BLaER1 (cell line): Measurements from ENCODE around the gene CFD.
"Not testable (repeated sequence)": the region's sequence is repeated elsewhere in the genome, so short reads cannot be mapped to it uniquely, and the experiment has no call there.

Experiments
- H3K27ac ChIP-seq: shearing (Covaris generic); formaldehyde crosslinking; 2 replicates; pipeline ENCODE4 v1.8.1; 2022
- H3K27me3 ChIP-seq: shearing (Covaris generic); formaldehyde crosslinking; 2 replicates; pipeline ENCODE4 v1.8.1; 2022
- H3K36me3 ChIP-seq: shearing (Covaris generic); formaldehyde crosslinking; 2 replicates; pipeline ENCODE4 v1.8.1; 2022
- H3K4me1 ChIP-seq: shearing (Covaris generic); formaldehyde crosslinking; 2 replicates; pipeline ENCODE4 v1.8.1; 2022
- H3K4me2 ChIP-seq: shearing (Covaris generic); formaldehyde crosslinking; 2 replicates; pipeline ENCODE4 v1.8.1; 2022
- H3K4me3 ChIP-seq: shearing (Covaris generic); formaldehyde crosslinking; 2 replicates; pipeline ENCODE4 v1.8.1; 2022
- H3K9ac ChIP-seq: shearing (Covaris generic); formaldehyde crosslinking; 2 replicates; pipeline ENCODE4 v1.8.1; 2022
- H3K9me3 ChIP-seq: shearing (Covaris generic); formaldehyde crosslinking; 2 replicates; pipeline ENCODE4 v1.8.1; 2022
- H4K20me1 ChIP-seq: shearing (Covaris generic); formaldehyde crosslinking; 2 replicates; pipeline ENCODE4 v1.8.1; 2022
- Cebpa-rat ChIP-seq: shearing (Covaris generic); IDR thresholded peaks from 2 replicates; pipeline ENCODE4 v1.8.1; 2022

Gene CFD

GRCh38 chr19:850221-850978 is 9.1 kb upstream of the CFD start:
- no peak overlapping the region for H3K27ac ChIP-seq
- H3K27me3 ChIP-seq: peaks cover 73% of the 10 kb centered on the region
- no peak overlapping the region for H3K9ac ChIP-seq
- H3K36me3 ChIP-seq: no peaks in the 10 kb centered on the region
- TF ChIP-seq Cebpa-rat: no peak
- peaks cover 13% of the 10 kb centered on the region for H3K4me1 ChIP-seq
- H3K4me2 ChIP-seq: no peak overlapping the region
- H3K4me3 ChIP-seq: no peak overlapping the region
- no peaks in the 10 kb centered on the region for H3K9me3 ChIP-seq
- H4K20me1 ChIP-seq: 0 out of 2 replicates have a peak, but pooled peaks cover 10% of the 10 kb centered on the region

- Histone ChIP-seq H4K20me1 (0 out of 2 replicates have a peak, but pooled peaks cover 6% of the 10 kb centered on the region), H3K27ac (no peak overlapping the region), H3K27me3 (peaks cover 67% of the 10 kb centered on the region), H3K9me3 (no peaks in the 10 kb centered on the region), H3K9ac (no peak overlapping the region), H3K4me2 (no peak overlapping the region), H3K4me3 (no peak overlapping the region), H3K4me1 (peaks cover 11% of the 10 kb centered on the region), H3K36me3 (no peaks in the 10 kb centered on the region)
- no peak for TF ChIP-seq Cebpa-rat
These were observed 8.5 kb upstream of the CFD start for GRCh38 chr19:850979-851335.

- no peak for TF ChIP-seq Cebpa-rat
- Histone ChIP-seq H3K4me3 (no peak within 1 kb of the TSS), H3K36me3 (no peaks in the 10 kb centered on the region), H3K9ac (no peak within 1 kb of the TSS), H3K9me3 (no peaks in the 10 kb centered on the region), H4K20me1 (no peaks in the 10 kb centered on the region), H3K4me1 (peaks cover 9% of the 10 kb centered on the region), H3K4me2 (no peak within 1 kb of the TSS), H3K27ac (no peak within 1 kb of the TSS), H3K27me3 (peaks cover 54% of the 10 kb centered on the region)
These were observed 7.1 kb upstream of the CFD start, which contains the start of gene ELANE for GRCh38 chr19:852136-853013. Gene ELANE, plus strand, starts transcription at chr19:852303. Its CDS starts 26 bp downstream, at chr19:852329.

GRCh38 chr19:853014-853585 is 6.4 kb upstream of the CFD start:
- no peaks in the 10 kb centered on the region for H3K9me3 ChIP-seq
- H3K27me3 ChIP-seq: peaks cover 54% of the 10 kb centered on the region
- H3K4me3 ChIP-seq: no peak overlapping the region
- no peak overlapping the region for H3K4me2 ChIP-seq
- H3K9ac ChIP-seq: no peak overlapping the region
- no peak overlapping the region for H3K27ac ChIP-seq
- H4K20me1 ChIP-seq: no peaks in the 10 kb centered on the region; the same call in 1 of the 2 replicates
- H3K4me1 ChIP-seq: peaks cover 7% of the 10 kb centered on the region
- no peak for TF ChIP-seq Cebpa-rat
- no peaks in the 10 kb centered on the region for H3K36me3 ChIP-seq

DNA sequence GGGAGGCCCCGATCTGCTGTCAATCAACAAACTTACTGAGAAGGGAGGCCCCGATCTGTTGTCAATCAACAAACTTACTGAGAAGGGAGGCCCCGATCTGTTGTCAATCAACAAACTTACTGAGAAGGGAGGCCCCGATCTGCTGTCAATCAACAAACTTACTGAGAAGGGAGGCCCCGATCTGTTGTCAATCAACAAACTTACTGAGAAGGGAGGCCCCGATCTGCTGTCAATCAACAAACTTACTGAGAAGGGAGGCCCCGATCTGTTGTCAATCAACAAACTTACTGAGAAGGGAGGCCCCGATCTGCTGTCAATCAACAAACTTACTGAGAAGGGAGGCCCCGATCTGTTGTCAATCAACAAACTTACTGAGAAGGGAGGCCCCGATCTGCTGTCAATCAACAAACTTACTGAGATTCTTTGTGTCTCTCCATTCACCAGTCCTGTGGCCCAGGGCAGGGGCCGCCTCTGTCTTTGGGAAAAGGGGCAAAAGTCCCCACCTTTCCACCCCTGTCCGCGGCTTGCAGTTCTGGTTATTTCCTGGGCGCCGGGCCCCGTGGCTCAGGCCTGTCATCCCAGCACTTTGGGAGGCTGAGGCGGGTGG is 5.7 kb upstream of the CFD start:
- H3K4me3 ChIP-seq: not testable (repeated sequence)

GRCh38 chr19:854549-854948 is 4.9 kb upstream of the CFD start:
- peaks cover 11% of the 10 kb centered on the region for H4K20me1 ChIP-seq
- no peak for TF ChIP-seq Cebpa-rat
- no peak overlapping the region for H3K9ac ChIP-seq
- H3K27me3 ChIP-seq: peaks cover 54% of the 10 kb centered on the region
- H3K4me3 ChIP-seq: no peak overlapping the region
- peaks cover 10% of the 10 kb centered on the region; the same call in 1 of the 2 replicates for H3K4me1 ChIP-seq
- peaks cover 10% of the 10 kb centered on the region for H3K9me3 ChIP-seq
- H3K36me3 ChIP-seq: no peaks in the 10 kb centered on the region
- H3K4me2 ChIP-seq: no peak overlapping the region
- H3K27ac ChIP-seq: no peak overlapping the region

More for the DNA sequence above, 5.7 kb upstream of the CFD start:
- H3K27ac ChIP-seq, H3K4me1 ChIP-seq, H4K20me1 ChIP-seq, H3K36me3 ChIP-seq, H3K9me3 ChIP-seq, H3K9ac ChIP-seq, H3K4me2 ChIP-seq: not testable (repeated sequence)
- H3K27me3 ChIP-seq: peaks cover 54% of the 10 kb centered on the region

- no peak for TF ChIP-seq Cebpa-rat
- H3K9ac ChIP-seq: no peak overlapping the region
- peaks cover 16% of the 10 kb centered on the region for H4K20me1 ChIP-seq
- no peak overlapping the region for H3K4me3 ChIP-seq
- peaks cover 15% of the 10 kb centered on the region; the same call in 1 of the 2 replicates for H3K4me1 ChIP-seq
- no peak overlapping the region for H3K4me2 ChIP-seq
- no peak overlapping the region for H3K27ac ChIP-seq
- H3K9me3 ChIP-seq: peaks cover 10% of the 10 kb centered on the region
- H3K27me3 ChIP-seq: peaks cover 55% of the 10 kb centered on the region
- H3K36me3 ChIP-seq: no peaks in the 10 kb centered on the region
These were observed 4.3 kb upstream of the CFD start for GRCh38 chr19:855142-855541.

DNA sequence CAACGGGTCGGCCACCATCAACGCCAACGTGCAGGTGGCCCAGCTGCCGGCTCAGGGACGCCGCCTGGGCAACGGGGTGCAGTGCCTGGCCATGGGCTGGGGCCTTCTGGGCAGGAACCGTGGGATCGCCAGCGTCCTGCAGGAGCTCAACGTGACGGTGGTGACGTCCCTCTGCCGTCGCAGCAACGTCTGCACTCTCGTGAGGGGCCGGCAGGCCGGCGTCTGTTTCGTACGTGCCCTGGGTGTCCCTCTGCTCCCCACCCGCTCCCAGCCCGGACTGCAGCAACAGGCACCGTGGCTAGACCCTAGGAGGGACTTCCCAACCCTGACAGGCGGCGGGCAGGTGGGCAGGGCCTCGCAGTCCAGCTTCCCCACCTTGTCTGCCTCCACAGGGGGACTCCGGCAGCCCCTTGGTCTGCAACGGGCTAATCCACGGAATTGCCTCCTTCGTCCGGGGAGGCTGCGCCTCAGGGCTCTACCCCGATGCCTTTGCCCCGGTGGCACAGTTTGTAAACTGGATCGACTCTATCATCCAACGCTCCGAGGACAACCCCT is 3.8 kb upstream of the CFD start:
- Histone ChIP-seq H3K4me2 (no peak overlapping the region), H3K4me1 (peaks cover 17% of the 10 kb centered on the region), H3K36me3 (no peaks in the 10 kb centered on the region), H3K27ac (no peak overlapping the region), H4K20me1 (peaks cover 16% of the 10 kb centered on the region), H3K9ac (no peak overlapping the region), H3K9me3 (peaks cover 10% of the 10 kb centered on the region), H3K27me3 (peaks cover 55% of the 10 kb centered on the region), H3K4me3 (no peak overlapping the region)
- TF ChIP-seq Cebpa-rat: no peak

DNA sequence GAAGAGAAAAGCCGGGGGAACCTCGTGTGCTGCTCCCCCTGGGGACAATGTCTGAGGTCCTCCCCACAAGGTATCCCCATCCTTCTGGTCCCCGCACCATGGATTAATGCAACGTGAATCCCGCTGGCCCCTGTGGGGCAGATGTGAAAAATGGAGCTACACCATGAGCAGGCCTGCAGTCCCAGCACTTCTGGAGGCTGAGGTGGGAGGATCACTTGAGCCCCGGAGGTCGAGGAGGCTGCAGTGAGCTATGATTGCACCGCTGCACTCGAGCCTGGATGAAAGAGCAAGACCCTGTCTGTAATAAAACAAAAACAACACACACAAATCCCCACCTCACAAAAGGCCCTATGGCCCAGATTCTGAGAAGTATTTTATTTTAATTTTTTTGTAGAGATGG is 1.2 kb upstream of the CFD start:
- Histone ChIP-seq H3K9ac (no peak overlapping the region), H3K4me1 (peaks cover 27% of the 10 kb centered on the region), H3K4me3 (no peak overlapping the region), H3K4me2 (no peak overlapping the region), H3K36me3 (no peaks in the 10 kb centered on the region), H3K9me3 (peaks cover 10% of the 10 kb centered on the region), H3K27me3 (peaks cover 52% of the 10 kb centered on the region), H3K27ac (no peak overlapping the region), H4K20me1 (peaks cover 16% of the 10 kb centered on the region)
- no peak for TF ChIP-seq Cebpa-rat
